ENCODE measurements around the gene MINDY3. TPM values are rescaled to one million over a fixed set of nuclear protein-coding genes. Genes with fewer than 3 reads are reported as not detected.

Gene MINDY3
- total RNA-seq, 1 experiment from 2014 or later, result 14.9 TPM

DNA sequence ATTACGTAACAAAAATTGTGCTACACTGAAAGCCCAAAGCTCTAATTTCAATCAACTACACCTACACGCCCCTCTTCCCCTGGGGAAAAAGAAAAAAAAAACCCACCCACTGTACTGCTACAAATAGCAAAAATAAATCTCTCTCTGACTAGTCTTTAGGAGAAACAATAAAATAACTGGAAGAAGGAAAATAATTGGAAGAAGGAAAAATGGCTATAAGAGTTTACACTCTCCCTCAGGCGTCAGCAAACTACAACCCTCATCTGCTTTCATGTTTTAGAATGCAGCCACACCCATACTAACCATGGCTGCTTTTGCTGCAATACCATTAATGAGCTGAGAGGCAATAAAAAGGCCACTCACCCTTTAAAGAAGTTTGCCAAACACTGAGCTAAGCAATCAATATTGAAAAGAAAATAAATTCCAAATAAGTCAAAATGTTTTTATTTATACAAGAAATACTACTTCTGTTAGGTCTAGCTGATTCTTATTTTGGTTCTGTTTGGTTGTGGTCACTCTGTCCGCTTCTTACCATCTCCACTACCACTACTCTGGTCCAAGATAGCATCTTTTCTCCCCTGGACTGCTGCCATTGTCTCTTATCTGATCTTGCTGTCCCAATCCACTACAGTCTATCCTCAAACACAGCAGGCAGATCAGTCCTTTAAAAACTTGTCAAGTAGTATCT, 3.8 kb downstream of the MINDY3 start:
- H3K27ac ChIP-seq (ENCODE audit: insufficient read length, low read depth, low read length), result no peak overlapping the region
- H3K4me2 ChIP-seq (ENCODE audit: insufficient read depth, insufficient read length, low read length), result no peak overlapping the region
- H2BK120ac ChIP-seq (ENCODE audit: low read depth, low read length, poor library complexity, severe bottlenecking), result no peak overlapping the region
- Mint-ChIP-seq H3K27ac (no peak overlapping the region), H3K27me3 (ENCODE audit: low read depth) (peaks cover 12% of the 10 kb centered on the region), H3K9me3 (peaks cover 7 to 8% of the 10 kb centered on the region in 2 experiments), H3K4me3 (no peak overlapping the region), H3K4me1 (peaks cover 9 to 11% of the 10 kb centered on the region in 2 experiments), H3K36me3 (ENCODE audit: insufficient read depth in 1 of 3, low read depth in 3 of 3) (peaks cover 8 to 15% (median 8%) of the 10 kb centered on the region in 3 experiments)
- TF ChIP-seq, protein P1, sequence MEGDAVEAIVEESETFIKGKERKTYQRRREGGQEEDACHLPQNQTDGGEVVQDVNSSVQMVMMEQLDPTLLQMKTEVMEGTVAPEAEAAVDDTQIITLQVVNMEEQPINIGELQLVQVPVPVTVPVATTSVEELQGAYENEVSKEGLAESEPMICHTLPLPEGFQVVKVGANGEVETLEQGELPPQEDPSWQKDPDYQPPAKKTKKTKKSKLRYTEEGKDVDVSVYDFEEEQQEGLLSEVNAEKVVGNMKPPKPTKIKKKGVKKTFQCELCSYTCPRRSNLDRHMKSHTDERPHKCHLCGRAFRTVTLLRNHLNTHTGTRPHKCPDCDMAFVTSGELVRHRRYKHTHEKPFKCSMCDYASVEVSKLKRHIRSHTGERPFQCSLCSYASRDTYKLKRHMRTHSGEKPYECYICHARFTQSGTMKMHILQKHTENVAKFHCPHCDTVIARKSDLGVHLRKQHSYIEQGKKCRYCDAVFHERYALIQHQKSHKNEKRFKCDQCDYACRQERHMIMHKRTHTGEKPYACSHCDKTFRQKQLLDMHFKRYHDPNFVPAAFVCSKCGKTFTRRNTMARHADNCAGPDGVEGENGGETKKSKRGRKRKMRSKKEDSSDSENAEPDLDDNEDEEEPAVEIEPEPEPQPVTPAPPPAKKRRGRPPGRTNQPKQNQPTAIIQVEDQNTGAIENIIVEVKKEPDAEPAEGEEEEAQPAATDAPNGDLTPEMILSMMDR (conservative IDR thresholded peaks at IDR 0.05), result no peak
- H3K56ac ChIP-seq (ENCODE audit: insufficient read length, low read depth, low read length), result no peak overlapping the region
- no peak overlapping the region for H3K14ac ChIP-seq (ENCODE audit: insufficient read depth, low read length)
- H2AK5ac ChIP-seq (ENCODE audit: insufficient read length, low read length), result no peak overlapping the region
- no peak overlapping the region for H2BK12ac ChIP-seq (ENCODE audit: insufficient read length, low read depth, low read length)
- H4K91ac ChIP-seq (ENCODE audit: insufficient read length, low read depth, low read length), result no peak overlapping the region
- H4K5ac ChIP-seq (ENCODE audit: insufficient read length, low read depth, low read length), result no peak overlapping the region
- H3K18ac ChIP-seq (ENCODE audit: insufficient read length, low read depth, low read length), result no peak overlapping the region
- no peaks in the 10 kb centered on the region for H3K4me1 ChIP-seq (ENCODE audit: insufficient read depth, low read length)
- no CpG with 5 or more reads among the region's 4 CpGs for WGBS (ENCODE audit: extremely low coverage, insufficient read length, low lambda C conversion rate)
- H3K9ac ChIP-seq (ENCODE audit: extremely low read depth, insufficient read length, low read length), result no peak overlapping the region
- H3K79me2 ChIP-seq (ENCODE audit: insufficient read depth, low read length), result no peaks in the 10 kb centered on the region
- no peak overlapping the region for H3K23ac ChIP-seq (ENCODE audit: insufficient read length, low read depth, low read length)
- no peaks in the 10 kb centered on the region for H3K9me3 ChIP-seq (ENCODE audit: control insufficient read depth, low read depth, low read length)
- H4K20me1 ChIP-seq (ENCODE audit: control insufficient read depth, insufficient read depth, insufficient read length), result no peaks in the 10 kb centered on the region
- H2BK5ac ChIP-seq (ENCODE audit: insufficient read length, low read length), result no peak overlapping the region
- peaks cover 3% of the 10 kb centered on the region for H3K23me2 ChIP-seq (ENCODE audit: insufficient read length, low read depth, low read length, poor library complexity, severe bottlenecking)
- H4K8ac ChIP-seq (replicated peaks; ENCODE audit: insufficient read length, low read depth, low read length), result no peak overlapping the region
- no peaks in the 10 kb centered on the region for H3K27me3 ChIP-seq (ENCODE audit: insufficient read depth, low read length)
- no peak overlapping the region for H3K4ac ChIP-seq (ENCODE audit: low read depth, low read length)
- H2BK15ac ChIP-seq (ENCODE audit: low read depth, low read length), result no peak overlapping the region
- DNase-seq, result no peak
- H2AFZ ChIP-seq (ENCODE audit: low read length), result no peak overlapping the region
- H2BK20ac ChIP-seq (ENCODE audit: low read depth, low read length, poor library complexity, severe bottlenecking), result no peak overlapping the region
- H3T11ph ChIP-seq (ENCODE audit: low read length), result no peak overlapping the region
- H3K79me1 ChIP-seq (ENCODE audit: insufficient read depth, low read depth, low read length, poor library complexity, severe bottlenecking), result no peaks in the 10 kb centered on the region
